GM18873 (cell line): Measurements from ENCODE around the gene LRRK1.

Source experiments
- ATAC-seq: cut with Tn5 transposase; IDR thresholded peaks from one replicate; pipeline ENCODE4 v1.9.1; 2021; ENCODE audit warnings: mild to moderate bottlenecking, moderate library complexity, moderate number of reproducible peaks; ENCODE audit not compliant: unreplicated experiment, low FRiP score

The LRRK1 gene

DNA sequence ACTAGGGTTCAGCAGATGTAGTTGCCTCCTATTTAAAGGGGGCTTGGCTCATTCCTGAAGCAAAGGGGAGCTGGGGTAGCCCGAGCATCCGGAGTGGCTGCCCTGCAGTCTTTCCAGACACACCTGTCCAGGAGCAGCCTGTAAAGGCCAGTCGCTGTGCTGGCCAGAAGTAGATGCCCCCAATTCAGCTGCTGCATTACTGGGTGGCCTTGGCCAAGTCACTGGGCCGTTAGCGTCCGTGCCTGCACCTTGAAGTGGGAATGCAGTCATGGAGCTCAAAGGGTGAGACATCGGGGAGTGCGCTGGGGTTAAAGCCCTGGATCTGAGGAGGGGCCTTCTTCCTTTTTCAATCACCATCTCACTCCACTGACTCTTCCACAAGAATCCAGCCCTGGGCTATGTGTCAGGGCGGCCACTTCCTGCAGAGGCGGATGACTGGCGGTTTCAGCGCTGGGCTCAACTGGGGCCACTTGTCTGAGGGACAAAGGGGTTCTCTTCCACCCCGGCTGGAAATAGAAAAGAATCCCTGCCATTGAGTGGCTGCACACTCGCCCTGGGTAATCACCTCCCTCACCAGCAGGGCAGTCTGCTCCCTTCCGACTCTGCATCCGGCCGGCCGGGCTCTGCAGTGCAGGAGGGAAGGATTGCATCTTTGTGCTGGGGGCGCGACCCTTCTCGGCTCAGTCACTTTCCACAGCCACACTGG is 27.7 kb upstream of the LRRK1 start:
- ATAC-seq = no peak

- ATAC-seq = no peak
Measured at GRCh38 chr15:100892013-100892355, 27.2 kb upstream of the LRRK1 start.

- ATAC-seq = no peak
Measured at GRCh38 chr15:100893261-100893963, 25.7 kb upstream of the LRRK1 start.

DNA sequence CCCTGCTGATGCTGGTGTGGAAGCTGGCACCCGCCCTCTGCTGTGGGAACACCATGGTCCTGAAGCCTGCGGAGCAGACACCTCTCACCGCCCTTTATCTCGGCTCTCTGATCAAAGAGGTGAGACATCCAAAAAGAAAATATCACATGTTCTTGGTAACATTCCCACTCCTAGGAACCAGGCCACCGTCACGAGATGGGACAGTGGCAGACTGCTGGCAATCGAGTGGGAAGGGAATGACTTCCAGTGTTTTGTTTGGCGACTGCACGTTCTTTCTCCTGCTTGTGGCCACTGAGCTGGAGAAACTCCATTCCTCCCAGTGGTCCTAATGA is 25.2 kb upstream of the LRRK1 start:
- ATAC-seq = no peak

GRCh38 chr15:100895721-100896120 is 23.4 kb upstream of the LRRK1 start:
- ATAC-seq = no peak

GRCh38 chr15:100897221-100898151 is 21.7 kb upstream of the LRRK1 start:
- no peak for ATAC-seq

- no peak for ATAC-seq
Measured at GRCh38 chr15:100898152-100898490, 21.0 kb upstream of the LRRK1 start.

- no peak for ATAC-seq
Measured at GRCh38 chr15:100898661-100899462, 20.3 kb upstream of the LRRK1 start.

DNA sequence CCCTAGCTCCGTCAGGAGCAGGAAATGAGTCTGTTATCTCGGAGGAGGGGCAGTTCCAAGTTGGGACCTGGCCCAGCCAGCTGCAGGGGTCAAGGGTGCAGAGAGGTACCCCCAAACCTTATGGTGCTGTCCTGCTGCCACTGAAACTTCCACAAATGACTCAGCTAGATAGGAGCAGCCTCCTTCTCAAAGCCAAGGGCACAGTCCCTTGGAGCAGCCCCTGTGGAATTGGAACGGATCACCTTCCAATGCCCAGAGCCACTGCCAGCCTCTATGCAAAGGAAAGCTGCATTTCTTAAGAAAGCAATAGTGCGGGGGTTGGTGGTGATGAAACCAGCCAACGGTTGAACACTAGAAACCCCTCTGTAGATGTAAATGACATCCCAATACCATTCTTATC is 19.6 kb upstream of the LRRK1 start:
- ATAC-seq = no peak

DNA sequence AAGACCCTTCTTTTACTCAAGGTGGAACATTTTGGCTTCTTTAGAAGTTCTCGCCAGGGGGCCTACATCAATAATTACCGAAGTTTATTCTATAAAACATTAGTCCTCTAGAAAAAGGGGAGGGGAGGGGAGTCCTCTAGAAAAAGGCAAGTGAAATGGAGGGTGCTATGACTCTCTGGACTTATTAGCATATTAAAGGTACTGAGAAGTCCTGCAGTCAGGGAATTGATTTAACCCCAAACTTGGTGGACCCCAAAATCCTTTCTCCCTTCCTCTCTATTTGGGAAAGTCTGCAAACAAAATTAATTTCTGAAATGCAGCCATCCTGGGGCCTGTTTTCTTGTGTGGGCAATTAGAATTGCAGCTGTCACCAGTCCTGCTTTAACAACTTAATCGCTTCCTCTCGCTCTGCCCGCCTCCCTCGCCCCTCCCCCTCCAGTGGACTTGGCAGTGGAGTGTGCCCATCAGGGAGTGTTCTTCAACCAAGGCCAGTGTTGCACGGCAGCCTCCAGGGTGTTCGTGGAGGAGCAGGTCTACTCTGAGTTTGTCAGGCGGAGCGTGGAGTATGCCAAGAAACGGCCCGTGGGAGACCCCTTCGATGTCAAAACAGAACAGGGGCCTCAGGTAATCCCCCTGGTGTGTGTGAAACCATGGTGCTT is 18.9 kb upstream of the LRRK1 start:
- ATAC-seq = no peak

DNA sequence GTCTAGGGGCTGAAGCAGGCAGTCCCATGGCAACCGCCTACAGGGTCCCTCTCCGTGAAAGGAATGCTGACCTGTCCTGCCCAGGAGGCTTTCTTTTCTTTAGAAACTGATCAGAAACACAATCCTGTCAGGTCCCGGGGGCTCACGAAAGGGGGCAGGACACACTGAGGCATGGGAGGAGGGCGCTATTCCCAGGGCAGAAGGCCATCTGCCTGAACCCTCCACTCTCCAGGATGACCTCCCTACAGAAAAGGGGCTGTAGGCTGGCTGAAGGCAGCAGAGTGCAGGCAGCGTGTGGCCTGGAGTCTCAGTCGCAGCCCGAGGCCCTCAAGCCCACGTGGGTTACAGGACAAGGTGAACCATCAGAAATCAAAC is 18.4 kb upstream of the LRRK1 start:
- no peak for ATAC-seq

DNA sequence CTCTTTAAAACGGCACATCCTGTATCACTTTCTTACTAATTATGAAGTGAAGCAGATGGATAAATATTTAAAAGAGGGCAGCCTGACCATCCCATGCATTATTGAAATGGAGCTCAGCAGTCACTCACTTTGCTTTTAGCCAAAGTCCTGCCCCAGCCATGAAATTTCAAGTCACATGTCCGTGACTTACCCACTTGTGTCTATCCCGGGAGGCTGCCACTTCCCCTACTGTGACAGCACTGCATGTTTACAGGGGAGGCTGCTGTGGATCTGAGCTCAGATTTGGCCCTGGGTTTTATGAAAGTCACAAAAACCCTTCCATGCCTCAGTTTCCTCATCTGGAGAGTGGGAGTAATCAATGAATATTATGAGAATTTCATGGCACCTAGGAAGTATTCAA is 17.9 kb upstream of the LRRK1 start:
- no peak for ATAC-seq

GRCh38 chr15:100901702-100902435 is 17.3 kb upstream of the LRRK1 start:
- no peak for ATAC-seq

DNA sequence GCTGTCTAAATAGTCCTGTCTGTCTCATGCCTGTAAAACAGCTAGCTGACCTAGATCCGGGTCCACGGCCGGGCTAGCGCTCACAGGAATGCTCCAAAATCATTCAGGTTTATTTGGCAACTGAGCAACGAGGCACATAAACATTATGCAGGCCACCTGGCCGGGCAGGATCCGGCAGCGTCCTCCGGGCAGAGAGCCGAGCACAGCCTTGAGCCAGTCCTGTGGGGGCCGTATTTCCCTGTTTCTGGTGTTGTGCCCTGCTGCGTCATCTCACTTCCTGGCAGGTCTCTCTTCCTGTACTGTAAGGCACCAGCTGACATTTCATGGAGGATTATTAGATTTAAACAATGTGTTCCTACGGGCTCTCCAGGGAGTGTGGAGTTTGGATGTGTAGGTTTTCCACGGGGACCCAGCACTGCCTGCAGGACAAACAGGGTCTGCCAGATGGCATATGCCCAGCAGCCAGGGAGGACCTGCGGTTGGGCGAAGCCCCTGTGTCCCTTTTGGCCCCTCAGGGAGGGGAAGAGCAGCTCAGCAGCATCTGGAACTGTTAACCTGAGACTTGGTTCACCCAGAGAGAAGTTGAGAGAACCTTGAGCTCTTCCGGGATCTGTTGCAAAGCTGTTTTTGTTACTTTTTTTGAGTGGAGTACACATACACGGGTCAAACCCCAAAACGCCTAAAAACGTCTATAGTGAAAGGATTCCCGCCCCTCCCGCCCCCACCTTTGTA is 16.6 kb upstream of the LRRK1 start:
- ATAC-seq = no peak

DNA sequence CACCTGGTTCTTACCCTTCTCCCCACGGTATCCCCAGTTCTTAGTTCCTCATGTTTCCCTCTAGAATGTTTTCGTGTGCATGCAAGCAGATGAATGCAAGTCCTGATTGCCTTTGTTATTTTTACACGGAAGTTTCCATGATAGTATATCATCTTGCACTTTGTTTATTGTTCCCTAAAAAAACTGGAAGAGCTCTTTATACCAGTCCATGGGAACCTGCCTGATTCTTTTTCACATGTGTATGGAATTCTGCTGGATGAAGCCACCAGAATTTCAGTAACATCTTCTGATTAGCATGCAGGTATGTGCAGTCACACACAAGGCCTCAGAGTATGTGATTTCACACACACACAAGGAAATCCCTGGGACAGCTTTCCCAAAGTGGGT is 16.0 kb upstream of the LRRK1 start:
- no peak for ATAC-seq

DNA sequence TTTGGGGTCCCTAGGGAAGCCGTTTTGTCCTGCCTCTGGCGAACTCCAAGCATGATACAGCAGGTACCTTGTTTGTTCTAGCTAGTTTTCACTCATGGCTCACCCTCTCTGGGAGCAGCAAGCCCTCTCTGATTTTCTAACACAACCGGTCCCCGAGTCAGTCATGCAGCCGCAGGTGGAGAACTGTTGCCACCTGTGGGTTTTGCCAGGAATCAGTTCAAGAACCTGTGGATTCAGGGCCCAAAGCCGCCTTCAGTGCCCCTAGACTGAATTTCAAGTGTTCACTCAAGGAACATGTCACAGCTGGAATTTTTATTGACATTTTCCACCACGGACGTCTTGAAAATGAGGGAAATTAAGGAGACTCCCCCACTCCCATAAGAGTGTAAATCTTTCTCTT is 13.3 kb upstream of the LRRK1 start:
- no peak for ATAC-seq

DNA sequence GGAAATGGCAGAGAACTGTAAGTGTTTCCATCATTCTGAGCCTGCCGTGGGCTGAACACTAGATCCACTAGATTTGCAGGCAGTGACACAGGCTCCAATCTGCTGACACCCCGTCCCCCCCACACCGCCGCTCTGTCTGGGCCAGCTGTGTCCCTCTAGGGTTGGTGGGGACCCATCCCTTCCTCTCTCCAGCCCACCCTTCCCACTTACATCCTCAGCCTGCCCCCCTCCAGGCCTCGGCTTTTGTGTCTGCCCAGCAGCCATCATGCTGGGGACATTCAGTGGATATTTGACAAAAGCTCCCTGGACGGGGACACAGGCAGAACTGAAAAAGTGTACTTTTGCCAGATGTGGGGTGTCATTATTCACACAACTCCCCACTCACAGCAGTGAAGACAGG is 10.7 kb upstream of the LRRK1 start:
- ATAC-seq = no peak

- ATAC-seq = no peak
Measured at GRCh38 chr15:100909565-100909964, 9.6 kb upstream of the LRRK1 start.
